Spleen (tissue), 7 donors: Measurements from ENCODE around the gene CEP170.

Experiments
- CTCF ChIP-seq, 11 experiments: fragments of 200-600 bp in 7 of 11; fragments of 450-650 bp in 4 of 11; sonication (generic) in 4 of 11; IDR thresholded peaks in 8 of 11; conservative IDR thresholded peaks in 3 of 11; 1 replicate in 7 of 11; 2 replicates in 4 of 11; pipeline versions ENCODE4 v1.4.0 to v1.8.0; 2016 to 2021; ENCODE audit warnings: antibody characterized with exemption in 11 of 11, inconsistent platforms in 4 of 11, mild to moderate bottlenecking in 1 of 11
- POLR2A ChIP-seq, 3 donors: fragments of 450-650 bp; IDR thresholded peaks; one replicate each; pipeline ENCODE4 v1.5.1; 2017; ENCODE audit warnings: antibody characterized with exemption in 3 of 3, mild to moderate bottlenecking in 1 of 3
- POLR2AphosphoS5 ChIP-seq, 3 donors: sonication (generic); formaldehyde crosslinking; IDR thresholded peaks; one replicate each; pipeline ENCODE4 v1.5.1; 2017; ENCODE audit warnings: antibody characterized with exemption in 3 of 3
- donor health status: DM: no; HTN: no; CAD: no; lungs with moderate emphysema.
- donor health status: DM: no; HTN: no; CAD: no.
- donor health status: DM: no; HTN: no; CAD: no.

- TF ChIP-seq CTCF (IDR thresholded peaks at IDR 0.05 in 8 of 11, conservative IDR thresholded peaks at IDR 0.05 in 3 of 11) (no peak), POLR2AphosphoS5 (IDR thresholded peaks at IDR 0.05) (no peak), POLR2A (IDR thresholded peaks at IDR 0.05) (no peak)
Measured at GRCh38 chr1:243258731-243259130, 3.6 kb upstream of the CEP170 start.
